ENCODE measurements around the gene IL18R1. TPM values are rescaled to one million over a fixed set of nuclear protein-coding genes. Genes with fewer than 3 reads are reported as not detected.
A peak's percentile ranks its signal among the peaks of the same experiment; 100 is the strongest.

Gene IL18R1
- total and polyA plus RNA-seq, 7 donors: 0.60 to 5.2 (median 1.4) TPM

- H3K27me3 ChIP-seq: no peaks in the 10 kb centered on the region
- intact Hi-C loops (cut with DNase I): loop anchor here (10.0 kb wide), 1 partner anchor 1098 kb away; no protein-coding TSS in a partner anchor
- TF ChIP-seq EP300 (IDR thresholded peaks at IDR 0.05): no peak
- TF ChIP-seq CTCF (IDR thresholded peaks at IDR 0.05): peak in 3 of 4 experiments; percentile 30 to 35 (median 34)
- H3K36me3 ChIP-seq: no peaks in the 10 kb centered on the region
- H3K4me1 ChIP-seq: no peaks in the 10 kb centered on the region
- H3K27ac ChIP-seq: no peak overlapping the region
- DNase-seq: no peak
- 24 to 27% methylated on average over 13 of the region's 13 CpGs for WGBS, 2 donors
- no peaks in the 10 kb centered on the region for H3K9me3 ChIP-seq
- no peak overlapping the region for H3K4me3 ChIP-seq
Observed at GRCh38 chr2:102442967-102443828, 87.6 kb downstream of the IL18R1 start.

- intact Hi-C loops (cut with DNase I): loop anchor here (10.0 kb wide), 1 partner anchor 1099 kb away; no protein-coding TSS in a partner anchor
- WGBS, 2 donors: 59 to 83% methylated on average over 3 of the region's 3 CpGs
- TF ChIP-seq POLR2AphosphoS5 (IDR thresholded peaks at IDR 0.05): no peak
- no peak for TF ChIP-seq EP300 (IDR thresholded peaks at IDR 0.05)
- TF ChIP-seq CTCF (IDR thresholded peaks at IDR 0.05): no peak
- no peak for TF ChIP-seq POLR2A (IDR thresholded peaks at IDR 0.05)
Observed at GRCh38 chr2:102444233-102444632, 88.6 kb downstream of the IL18R1 start.

DNA sequence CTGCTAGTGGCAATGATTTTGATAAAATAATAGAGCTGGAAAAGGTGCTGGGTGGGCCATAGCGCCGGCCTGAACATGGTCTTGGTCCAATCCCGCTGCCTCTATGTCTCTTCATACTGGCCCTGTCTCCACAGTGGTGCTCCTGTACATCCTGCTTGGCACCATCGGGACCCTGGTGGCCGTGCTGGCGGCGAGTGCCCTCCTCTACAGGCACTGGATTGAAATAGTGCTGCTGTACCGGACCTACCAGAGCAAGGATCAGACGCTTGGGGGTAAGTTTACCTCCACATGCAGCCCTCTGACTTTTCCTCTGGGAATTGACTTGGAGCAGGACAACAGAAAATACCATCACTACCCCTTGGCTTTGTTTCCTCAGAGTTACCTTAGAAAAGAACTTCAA lies 91.3 kb downstream of the IL18R1 start:
- no peak overlapping the region for H3K27ac ChIP-seq
- intact Hi-C loops (cut with DNase I): loop anchor here (10.0 kb wide), 1 partner anchor 1102 kb away; no protein-coding TSS in a partner anchor
- no peak overlapping the region for H3K4me3 ChIP-seq
- no peak for DNase-seq
- no peaks in the 10 kb centered on the region for H3K4me1 ChIP-seq
- no peaks in the 10 kb centered on the region for H3K27me3 ChIP-seq
- H3K9me3 ChIP-seq: no peaks in the 10 kb centered on the region
- H3K36me3 ChIP-seq: no peaks in the 10 kb centered on the region
- TF ChIP-seq CTCF (IDR thresholded peaks at IDR 0.05): no peak
- TF ChIP-seq POLR2AphosphoS5 (IDR thresholded peaks at IDR 0.05): no peak
- no peak for TF ChIP-seq POLR2A (IDR thresholded peaks at IDR 0.05)
- no peak for TF ChIP-seq EP300 (IDR thresholded peaks at IDR 0.05)
- 96 to 98% methylated on average over 9 of the region's 9 CpGs for WGBS, 2 donors

More at GRCh38 chr2:102444233-102444632, 88.6 kb downstream of the IL18R1 start:
- H3K4me1 ChIP-seq: no peaks in the 10 kb centered on the region
- no peak for DNase-seq
- H3K9me3 ChIP-seq: no peaks in the 10 kb centered on the region
- no peak overlapping the region for H3K27ac ChIP-seq
- H3K27me3 ChIP-seq: no peaks in the 10 kb centered on the region
- no peaks in the 10 kb centered on the region for H3K36me3 ChIP-seq
- no peak overlapping the region for H3K4me3 ChIP-seq

Small RNAs within 50 kb of the gene (small RNA-seq; reads per million reads assigned to genes)
- 0 reads per million in 3 donors for gene MIR4772

Other genes starting within 250 kb of the IL18R1 start
- gene IL1R1, start 213.1 kb upstream of the IL18R1 start, total RNA-seq: 100 to 1,000 TPM in 1 of 4 donors, 10 to 100 TPM in 3; 41.0 to 144 (median 50.7) TPM
- gene IL1R1, start 213.1 kb upstream of the IL18R1 start, polyA plus RNA-seq: 10 to 100 TPM; 14.6 to 43.2 (median 34.9) TPM
- under 1 TPM in 1 of 4 donors, not detected in 3; 0.27 TPM for gene IL1RL2, start 168.8 kb upstream of the IL18R1 start, total RNA-seq
- gene IL1RL2, start 168.8 kb upstream of the IL18R1 start, polyA plus RNA-seq: under 1 TPM in 2 of 3 donors, not detected in 1; 0.60 to 0.90 TPM
- 10 to 100 TPM in 1 of 4 donors, 1 to 10 TPM in 3; 5.4 to 10.7 (median 8.7) TPM for gene IL1RL1, start 44.2 kb upstream of the IL18R1 start, total RNA-seq
- 1 to 10 TPM in 2 of 3 donors, under 1 TPM in 1; 0.23 to 3.0 (median 3.0) TPM for gene IL1RL1, start 44.2 kb upstream of the IL18R1 start, polyA plus RNA-seq
- 1 to 10 TPM in 1 of 4 donors, under 1 TPM in 1, not detected in 2; 0.68 to 1.3 TPM for gene IL18RAP, start 67.4 kb downstream of the IL18R1 start, total RNA-seq
- gene IL18RAP, start 67.4 kb downstream of the IL18R1 start, polyA plus RNA-seq: 1 to 10 TPM in 1 of 3 donors, under 1 TPM in 1, not detected in 1; 0.96 to 1.4 TPM
- not detected for gene SLC9A4, start 117.4 kb downstream of the IL18R1 start, total RNA-seq
- gene SLC9A4, start 117.4 kb downstream of the IL18R1 start, polyA plus RNA-seq: under 1 TPM in 1 of 3 donors, not detected in 2; 0.04 TPM

Measured in sigmoid colon (tissue), 7 donors.